ENCODE data around the gene UBXN6.

UBXN6 gene

GRCh38 chr19:4456843-4457653 is 546 bp downstream of the UBXN6 start:
- DNase-seq (ENCODE audit: low read depth in 2 of 2) = peak; percentile 16 to 52

GRCh38 chr19:4456476-4456842 is 1.1 kb downstream of the UBXN6 start:
- no peak for DNase-seq (ENCODE audit: low read depth in 2 of 2)

- no peak for DNase-seq (ENCODE audit: low read depth in 2 of 2)
Measured at GRCh38 chr19:4455719-4456475, 1.7 kb downstream of the UBXN6 start.

GRCh38 chr19:4454747-4455718 is 2.6 kb downstream of the UBXN6 start:
- no peak for DNase-seq (ENCODE audit: low read depth in 2 of 2)

GRCh38 chr19:4453232-4454179 is 4.1 kb downstream of the UBXN6 start:
- DNase-seq (ENCODE audit: low read depth in 2 of 2) = no peak

- no peak for DNase-seq (ENCODE audit: low read depth in 2 of 2)
Measured at GRCh38 chr19:4452230-4452990, 5.2 kb downstream of the UBXN6 start.

- DNase-seq (ENCODE audit: low read depth in 2 of 2) = no peak
Measured at GRCh38 chr19:4449639-4450028, 8.0 kb downstream of the UBXN6 start.

- no peak for DNase-seq (ENCODE audit: low read depth in 2 of 2)
Measured at GRCh38 chr19:4449022-4449638, 8.5 kb downstream of the UBXN6 start.

- DNase-seq (ENCODE audit: low read depth in 2 of 2) = no peak
Measured at GRCh38 chr19:4448147-4448985, 9.2 kb downstream of the UBXN6 start.

- no peak for DNase-seq (ENCODE audit: low read depth in 2 of 2)
Measured at GRCh38 chr19:4447327-4448146, 10.1 kb downstream of the UBXN6 start.

- DNase-seq (ENCODE audit: low read depth in 2 of 2) = no peak
Measured at GRCh38 chr19:4446704-4447200, 10.8 kb downstream of the UBXN6 start.

GRCh38 chr19:4445963-4446703 is 11.5 kb downstream of the UBXN6 start:
- no peak for DNase-seq (ENCODE audit: low read depth in 2 of 2)

- DNase-seq (ENCODE audit: low read depth in 2 of 2) = no peak
Measured at GRCh38 chr19:4444765-4445741, 12.5 kb downstream of the UBXN6 start.

- DNase-seq (ENCODE audit: low read depth in 2 of 2) = no peak
Measured at GRCh38 chr19:4443966-4444764, 13.4 kb downstream of the UBXN6 start.

GRCh38 chr19:4443188-4443587 is 14.4 kb downstream of the UBXN6 start:
- no peak for DNase-seq (ENCODE audit: low read depth in 2 of 2)

All from stimulated activated CD8-positive, alpha-beta memory T cell treated with anti-CD3 and anti-CD28 coated beads, Interleukin-7, amount 100 ng/mL, for 4 hours (primary cell).